H9 (cell line): Measurements from ENCODE around the gene SF3B3. TPM values are rescaled to one million over a fixed set of nuclear protein-coding genes. Genes with fewer than 3 reads are reported as not detected.

Source experiments
- DNase-seq: peaks from one replicate; pipeline ENCODE4 v3.0.0-alpha.2; 2017
- H2AFZ ChIP-seq: one replicate; pipeline ENCODE4 v1.6.1; 2013; ENCODE audit warnings: mild to moderate bottlenecking, low read length, control low read depth, moderate library complexity
- H2AK5ac ChIP-seq: 2 replicates; pipeline ENCODE4 v1.6.1; 2013; ENCODE audit warnings: low read length, control low read depth, mixed read lengths; ENCODE audit not compliant: insufficient read length
- H2BK120ac ChIP-seq: one replicate; pipeline ENCODE4 v1.6.1; 2013; ENCODE audit warnings: low read depth, mild to moderate bottlenecking, low read length, control low read depth, inconsistent platforms; ENCODE audit not compliant: poor library complexity, severe bottlenecking
- H2BK12ac ChIP-seq: 2 replicates; pipeline ENCODE4 v1.6.1; 2013; ENCODE audit warnings: low read length, control low read depth, mixed read lengths, low read depth; ENCODE audit not compliant: insufficient read length
- H2BK15ac ChIP-seq: 2 replicates; pipeline ENCODE4 v1.6.1; 2013; ENCODE audit warnings: low read depth, low read length, control low read depth
- H2BK20ac ChIP-seq: one replicate; pipeline ENCODE4 v1.6.1; 2013; ENCODE audit warnings: low read depth, mild to moderate bottlenecking, low read length, control low read depth, inconsistent platforms; ENCODE audit not compliant: poor library complexity, severe bottlenecking
- H2BK5ac ChIP-seq: 2 replicates; pipeline ENCODE4 v1.6.1; 2013; ENCODE audit warnings: low read length, control low read depth, mixed read lengths; ENCODE audit not compliant: insufficient read length
- H3K14ac ChIP-seq: 2 replicates; pipeline ENCODE4 v1.6.1; 2013; ENCODE audit warnings: low read length, control low read depth; ENCODE audit not compliant: insufficient read depth
- H3K18ac ChIP-seq: 2 replicates; pipeline ENCODE4 v1.6.1; 2013; ENCODE audit warnings: low read depth, mild to moderate bottlenecking, mixed read lengths, low read length, control low read depth; ENCODE audit not compliant: insufficient read length
- H3K23ac ChIP-seq: 2 replicates; pipeline ENCODE4 v1.6.1; 2013; ENCODE audit warnings: low read length, control low read depth, mixed read lengths, low read depth; ENCODE audit not compliant: insufficient read length
- H3K23me2 ChIP-seq: 2 replicates; pipeline ENCODE4 v1.6.1; 2013; ENCODE audit warnings: low read depth, mild to moderate bottlenecking, mixed read lengths, low read length, control low read depth; ENCODE audit not compliant: insufficient read length, poor library complexity, severe bottlenecking
- H3K27ac ChIP-seq: 2 replicates; pipeline ENCODE4 v1.5.1; 2013; ENCODE audit warnings: low read length, control low read depth, mixed read lengths, low read depth; ENCODE audit not compliant: insufficient read length
- H3K27me3 ChIP-seq: 2 replicates; pipeline ENCODE4 v1.6.1; 2013; ENCODE audit warnings: low read length, control low read depth, inconsistent platforms; ENCODE audit not compliant: insufficient read depth
- H3K4ac ChIP-seq: 2 replicates; pipeline ENCODE4 v1.6.1; 2013; ENCODE audit warnings: low read depth, mild to moderate bottlenecking, control low read depth, inconsistent platforms, low read length, moderate library complexity
- H3K4me1 ChIP-seq: 2 replicates; pipeline ENCODE4 v1.6.1; 2013; ENCODE audit warnings: low read length, control low read depth, inconsistent platforms; ENCODE audit not compliant: insufficient read depth
- H3K4me2 ChIP-seq: 2 replicates; pipeline ENCODE4 v1.6.1; 2013; ENCODE audit warnings: low read length, control low read depth, mixed read lengths; ENCODE audit not compliant: insufficient read length, insufficient read depth
- H3K56ac ChIP-seq: 2 replicates; pipeline ENCODE4 v1.6.1; 2013; ENCODE audit warnings: low read depth, mild to moderate bottlenecking, mixed read lengths, low read length, control low read depth; ENCODE audit not compliant: insufficient read length
- H3K79me1 ChIP-seq: 2 replicates; pipeline ENCODE4 v1.6.1; 2013; ENCODE audit warnings: low read depth, mild to moderate bottlenecking, moderate library complexity, low read length, control low read depth, inconsistent platforms; ENCODE audit not compliant: insufficient read depth, poor library complexity, severe bottlenecking
- H3K79me2 ChIP-seq: 2 replicates; pipeline ENCODE4 v1.6.1; 2013; ENCODE audit warnings: low read length, control low read depth, inconsistent platforms; ENCODE audit not compliant: insufficient read depth
- H3K9ac ChIP-seq: 2 replicates; pipeline ENCODE4 v1.6.1; 2013; ENCODE audit warnings: low read length, control low read depth, mixed read lengths; ENCODE audit not compliant: insufficient read length; ENCODE audit errors: extremely low read depth
- H3K9me3 ChIP-seq: one replicate; pipeline ENCODE4 v1.6.1; 2013; ENCODE audit warnings: low read depth, low read length, inconsistent platforms; ENCODE audit not compliant: control insufficient read depth
- H3T11ph ChIP-seq: one replicate; pipeline ENCODE4 v1.6.1; 2013; ENCODE audit warnings: mild to moderate bottlenecking, low read length, control low read depth, inconsistent platforms
- H4K20me1 ChIP-seq: one replicate; pipeline ENCODE4 v1.6.1; 2013; ENCODE audit not compliant: control insufficient read depth, insufficient read length, insufficient read depth
- H4K5ac ChIP-seq: 2 replicates; pipeline ENCODE4 v1.6.1; 2013; ENCODE audit warnings: low read depth, mild to moderate bottlenecking, mixed read lengths, low read length, control low read depth; ENCODE audit not compliant: insufficient read length
- H4K8ac ChIP-seq: replicated peaks from 2 replicates; pipeline ENCODE4 v1.6.1; 2013; ENCODE audit warnings: low read length, control low read depth, mixed read lengths, low read depth; ENCODE audit not compliant: insufficient read length
- H4K91ac ChIP-seq: 2 replicates; pipeline ENCODE4 v1.6.1; 2013; ENCODE audit warnings: low read depth, mild to moderate bottlenecking, moderate library complexity, mixed read lengths, low read length, control low read depth; ENCODE audit not compliant: insufficient read length
- H3K27ac Mint-ChIP-seq, 3 experiments: 2 replicates in 2 of 3; 3 replicates in 1 of 3; pipeline ENCODE4 v1.8.0; 2020 to 2021; ENCODE audit warnings: mixed read lengths in 3 of 3, mild to moderate bottlenecking in 1 of 3, moderate library complexity in 1 of 3
- H3K27me3 Mint-ChIP-seq: 2 replicates; pipeline ENCODE4 v1.8.0; 2021; ENCODE audit warnings: low read depth, mild to moderate bottlenecking, moderate library complexity, mixed read lengths
- H3K36me3 Mint-ChIP-seq, 3 experiments: 2 replicates in 2 of 3; 3 replicates in 1 of 3; pipeline ENCODE4 v1.8.0; 2020 to 2021; ENCODE audit warnings: low read depth in 3 of 3, mixed read lengths in 3 of 3; ENCODE audit not compliant: insufficient read depth in 1 of 3
- H3K4me1 Mint-ChIP-seq, 2 experiments: 2 replicates each; pipeline ENCODE4 v1.8.0; 2020; ENCODE audit warnings: mixed read lengths in 2 of 2
- H3K4me3 Mint-ChIP-seq, 2 experiments: 2 replicates in 1 of 2; 3 replicates in 1 of 2; pipeline ENCODE4 v1.8.0; 2020 to 2021; ENCODE audit warnings: mild to moderate bottlenecking in 2 of 2, mixed read lengths in 2 of 2, moderate library complexity in 1 of 2
- H3K9me3 Mint-ChIP-seq, 2 experiments: 2 replicates in 1 of 2; 3 replicates in 1 of 2; pipeline ENCODE4 v1.8.0; 2020; ENCODE audit warnings: mild to moderate bottlenecking in 2 of 2, mixed read lengths in 2 of 2, moderate library complexity in 1 of 2
- CTCF ChIP-seq: fragments of 200-600 bp; sonication (generic); conservative IDR thresholded peaks from 3 replicates; pipeline ENCODE4 v1.8.0; 2021; ENCODE audit warnings: antibody characterized with exemption, mild to moderate bottlenecking
- WGBS: extraction: QIAGEN DNeasy Blood & Tissue Kit; methylation state at CpG from one replicate; pipeline ENCODE4 v1.1.7; 2013; ENCODE audit warnings: missing lambda C conversion rate, low lambda C conversion rate, mixed read lengths; ENCODE audit not compliant: insufficient read length; ENCODE audit errors: extremely low coverage; 5-methylcytosine and 5-hydroxymethylcytosine counted together
- total RNA-seq: library from RNA; stranded (reverse); gene quantifications from 2 replicates; pipeline ENCODE4 v1.2.1, GENCODE V29; 2021

Gene SF3B3
- total RNA-seq, 1 experiment from 2014 or later, result 493 TPM

GRCh38 chr16:70602831-70603230, 79.2 kb downstream of the SF3B3 start:
- Histone ChIP-seq H2AK5ac (no peak overlapping the region), H3K4me1 (no peaks in the 10 kb centered on the region), H3K14ac (no peak overlapping the region), H2BK120ac (no peak overlapping the region), H2BK15ac (no peak overlapping the region), H2BK12ac (no peak overlapping the region), H4K20me1 (no peaks in the 10 kb centered on the region), H3K4me2 (no peak overlapping the region), H3K9ac (no peak overlapping the region), H3T11ph (no peak overlapping the region), H3K56ac (no peak overlapping the region), H3K18ac (no peak overlapping the region), H4K5ac (no peak overlapping the region), H4K91ac (no peak overlapping the region), H3K9me3 (no peaks in the 10 kb centered on the region), H2AFZ (no peak overlapping the region), H3K27ac (no peak overlapping the region), H2BK20ac (no peak overlapping the region), H3K4ac (no peak overlapping the region), H3K27me3 (no peaks in the 10 kb centered on the region; the same call in 1 of the 2 replicates), H3K23me2 (no peaks in the 10 kb centered on the region), H3K23ac (no peak overlapping the region), H3K79me1 (no peaks in the 10 kb centered on the region), H4K8ac (no peak overlapping the region), H2BK5ac (no peak overlapping the region), H3K79me2 (no peaks in the 10 kb centered on the region; the same call in 1 of the 2 replicates)
- Mint-ChIP-seq H3K4me3 (no peak overlapping the region), H3K36me3 (no peaks in the 10 kb centered on the region; a peak in 1 of 7 replicates), H3K9me3 (no peaks in the 10 kb centered on the region), H3K27ac (no peak overlapping the region), H3K27me3 (peaks cover 21% of the 10 kb centered on the region), H3K4me1 (0 out of 4 replicates have a peak, but pooled peaks cover 3 to 6% of the 10 kb centered on the region in 2 experiments)
- WGBS, result no CpG with 5 or more reads among the region's 8 CpGs
- DNase-seq, result no peak
- TF ChIP-seq CTCF, result no peak
